SK-N-SH (cell line): ENCODE results near the gene RFX4. TPM values are rescaled to one million over a fixed set of nuclear protein-coding genes. Genes with fewer than 3 reads are reported as not detected.

Experiments
- CTCF ChIA-PET: fragments of 300-600, 350-600 bp; formaldehyde crosslinking; extraction: SDS; loops from one replicate; lab custom pipeline; 2021; lab: Yijun Ruan, JAX
- POLR2A ChIA-PET: fragments of 350-600 bp; sonication (Branson Sonifier 250); formaldehyde crosslinking; extraction: SDS; loops from one replicate; lab custom pipeline; 2020; ENCODE audit warnings: antibody characterized with exemption, inconsistent platforms; lab: Yijun Ruan, JAX
- DNase-seq: peaks from one replicate; pipeline ENCODE4 v3.0.0; 2012
- H2AFZ ChIP-seq: fragments of 200-600 bp; sonication (generic); 2 replicates; pipeline ENCODE4 v1.8.1; 2016; ENCODE audit warnings: antibody characterized with exemption, mild to moderate bottlenecking, low read depth
- H3F3A ChIP-seq: fragments of 200-600 bp; sonication (generic); replicated peaks from 2 replicates; pipeline ENCODE3; 2016; ENCODE audit warnings: antibody characterized with exemption, mild to moderate bottlenecking; ENCODE audit not compliant: insufficient read depth
- H3K27ac ChIP-seq, 2 experiments: fragments of 200-500 bp in 1 of 2; fragments of 200-600 bp in 1 of 2; sonication (Bioruptor generic) in 1 of 2; sonication (generic), shearing (Covaris generic) in 1 of 2; 2 replicates each; pipeline versions ENCODE4 v1.5.1 to v1.6.1; 2014 to 2016; ENCODE audit warnings: low read depth in 2 of 2, inconsistent platforms in 1 of 2, low read length in 1 of 2, mild to moderate bottlenecking in 1 of 2, mixed read lengths in 1 of 2
- H3K27me3 ChIP-seq: fragments of 200-600 bp; sonication (generic), shearing (Covaris generic); 2 replicates; pipeline ENCODE4 v1.6.1; 2016; ENCODE audit warnings: mixed run types; ENCODE audit not compliant: insufficient read depth
- H3K36me3 ChIP-seq, 2 experiments: fragments of 200-500 bp in 1 of 2; fragments of 200-600 bp in 1 of 2; sonication (Bioruptor generic) in 1 of 2; sonication (generic) in 1 of 2; replicated peaks in 1 of 2; 2 replicates each; pipeline versions ENCODE3 to v1.5.1; 2014 to 2016; ENCODE audit warnings: low read length in 1 of 2, mild to moderate bottlenecking in 1 of 2; ENCODE audit not compliant: insufficient read depth in 2 of 2, control insufficient read depth in 1 of 2
- H3K4me1 ChIP-seq, 2 experiments: fragments of 200-500 bp in 1 of 2; fragments of 200-600 bp in 1 of 2; sonication (Bioruptor generic) in 1 of 2; sonication (generic), shearing (Covaris generic) in 1 of 2; 2 replicates each; pipeline versions ENCODE4 v1.5.1 to v1.6.1; 2014 to 2016; ENCODE audit warnings: low read depth in 1 of 2, low read length in 1 of 2, mixed run types in 1 of 2; ENCODE audit not compliant: insufficient read depth in 2 of 2, control insufficient read depth in 1 of 2
- H3K4me2 ChIP-seq: fragments of 200-600 bp; sonication (generic), shearing (Covaris generic); 2 replicates; pipeline ENCODE4 v1.6.1; 2017; ENCODE audit warnings: mixed run types
- H3K4me3 ChIP-seq, 2 experiments: fragments of 200-500 bp in 1 of 2; fragments of 200-600 bp in 1 of 2; sonication (Bioruptor generic) in 1 of 2; sonication (generic), shearing (Covaris generic) in 1 of 2; 2 replicates each; pipeline versions ENCODE4 v1.5.1 to v1.8.1; 2014 to 2016; ENCODE audit warnings: low read depth in 2 of 2, inconsistent platforms in 1 of 2, low read length in 1 of 2, mild to moderate bottlenecking in 1 of 2, mixed read lengths in 1 of 2, moderate library complexity in 1 of 2
- H3K79me2 ChIP-seq: fragments of 200-600 bp; sonication (generic); 2 replicates; pipeline ENCODE4 v1.8.1; 2017; ENCODE audit warnings: mild to moderate bottlenecking; ENCODE audit not compliant: insufficient read depth
- H3K9ac ChIP-seq: fragments of 200-600 bp; sonication (generic); 2 replicates; pipeline ENCODE4 v1.6.1; 2017; ENCODE audit warnings: mixed run types
- H3K9me2 ChIP-seq: fragments of 200-600 bp; sonication (generic); 2 replicates; pipeline ENCODE4 v1.6.1; 2017; ENCODE audit warnings: mixed run types
- H3K9me3 ChIP-seq: fragments of 200-600 bp; sonication (generic); 2 replicates; pipeline ENCODE4 v1.6.1; 2017; ENCODE audit warnings: mixed run types, mild to moderate bottlenecking, moderate library complexity
- H4K20me1 ChIP-seq: fragments of 200-600 bp; sonication (generic); 2 replicates; pipeline ENCODE4 v1.6.1; 2017; ENCODE audit warnings: mild to moderate bottlenecking, mixed run types; ENCODE audit not compliant: insufficient read depth
- CHD2 ChIP-seq: fragments of 150-350 bp; IDR thresholded peaks from 2 replicates; pipeline ENCODE4 v1.6.1; 2018; ENCODE audit warnings: low read length; ENCODE audit not compliant: partially characterized antibody
- EZH2phosphoT487 ChIP-seq: fragments of 200-600 bp; sonication (generic); IDR thresholded peaks from 2 replicates; pipeline ENCODE4 v1.6.1; 2017; ENCODE audit warnings: low read depth, mixed run types, mild to moderate bottlenecking, antibody characterized with exemption, moderate library complexity, borderline replicate concordance
- RAD21 ChIP-seq: IDR thresholded peaks from 2 replicates; pipeline ENCODE4 v1.6.1; 2012; ENCODE audit warnings: mild to moderate bottlenecking, low read length
- RCOR1 ChIP-seq: fragments of 150-350 bp; IDR thresholded peaks from 2 replicates; pipeline ENCODE4 v1.6.1; 2017; ENCODE audit warnings: antibody characterized with exemption, low read length
- TCF12 ChIP-seq: IDR thresholded peaks from 2 replicates; pipeline ENCODE4 v1.4.0; 2012
- WGBS: methylation state at CpG from one replicate; pipeline ENCODE4 v1.1.6; 2017; ENCODE audit warnings: low lambda C conversion rate; 5-methylcytosine and 5-hydroxymethylcytosine counted together
- polyA plus RNA-seq, 3 experiments: library from polyadenylated mRNA; depleted of rRNA; stranded (reverse); fragments of >200 nt; gene quantifications; 2 replicates each; pipeline ENCODE4 v1.2.3, GENCODE V29; 2012
- TF ChIP-seq, protein P1 (sequence below): IDR thresholded peaks from 2 replicates; pipeline ENCODE4 v1.6.1; 2012; ENCODE audit warnings: mild to moderate bottlenecking, low read depth, low read length, moderate library complexity

Gene RFX4
- polyA plus RNA-seq, 1 of the 3 experiments (the other 2 are of a cell fraction): not detected

DNA sequence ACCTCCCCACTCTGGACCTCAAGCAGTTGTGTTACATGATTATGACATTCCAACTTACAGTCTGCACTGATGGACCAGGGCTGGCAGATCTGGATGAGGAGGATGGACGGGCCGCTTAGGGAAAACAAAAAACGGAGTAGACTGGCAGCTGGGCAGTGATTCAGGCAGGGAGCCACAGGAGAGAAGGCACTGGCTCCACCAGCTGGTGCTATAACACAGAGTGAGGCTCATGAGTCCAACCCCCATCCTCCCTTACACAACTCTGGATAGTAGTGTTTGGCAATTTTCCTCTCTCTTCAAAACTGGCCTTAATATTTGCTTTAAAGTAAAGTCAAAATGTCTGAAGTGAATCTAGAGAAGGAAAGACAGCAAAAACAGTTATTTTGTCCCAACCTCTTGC is 181.9 kb downstream of the RFX4 start (continued):
- TF ChIP-seq, protein P1, sequence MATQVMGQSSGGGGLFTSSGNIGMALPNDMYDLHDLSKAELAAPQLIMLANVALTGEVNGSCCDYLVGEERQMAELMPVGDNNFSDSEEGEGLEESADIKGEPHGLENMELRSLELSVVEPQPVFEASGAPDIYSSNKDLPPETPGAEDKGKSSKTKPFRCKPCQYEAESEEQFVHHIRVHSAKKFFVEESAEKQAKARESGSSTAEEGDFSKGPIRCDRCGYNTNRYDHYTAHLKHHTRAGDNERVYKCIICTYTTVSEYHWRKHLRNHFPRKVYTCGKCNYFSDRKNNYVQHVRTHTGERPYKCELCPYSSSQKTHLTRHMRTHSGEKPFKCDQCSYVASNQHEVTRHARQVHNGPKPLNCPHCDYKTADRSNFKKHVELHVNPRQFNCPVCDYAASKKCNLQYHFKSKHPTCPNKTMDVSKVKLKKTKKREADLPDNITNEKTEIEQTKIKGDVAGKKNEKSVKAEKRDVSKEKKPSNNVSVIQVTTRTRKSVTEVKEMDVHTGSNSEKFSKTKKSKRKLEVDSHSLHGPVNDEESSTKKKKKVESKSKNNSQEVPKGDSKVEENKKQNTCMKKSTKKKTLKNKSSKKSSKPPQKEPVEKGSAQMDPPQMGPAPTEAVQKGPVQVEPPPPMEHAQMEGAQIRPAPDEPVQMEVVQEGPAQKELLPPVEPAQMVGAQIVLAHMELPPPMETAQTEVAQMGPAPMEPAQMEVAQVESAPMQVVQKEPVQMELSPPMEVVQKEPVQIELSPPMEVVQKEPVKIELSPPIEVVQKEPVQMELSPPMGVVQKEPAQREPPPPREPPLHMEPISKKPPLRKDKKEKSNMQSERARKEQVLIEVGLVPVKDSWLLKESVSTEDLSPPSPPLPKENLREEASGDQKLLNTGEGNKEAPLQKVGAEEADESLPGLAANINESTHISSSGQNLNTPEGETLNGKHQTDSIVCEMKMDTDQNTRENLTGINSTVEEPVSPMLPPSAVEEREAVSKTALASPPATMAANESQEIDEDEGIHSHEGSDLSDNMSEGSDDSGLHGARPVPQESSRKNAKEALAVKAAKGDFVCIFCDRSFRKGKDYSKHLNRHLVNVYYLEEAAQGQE: no peak
- TF ChIP-seq, all 33 proteins: peak for 0

DNA sequence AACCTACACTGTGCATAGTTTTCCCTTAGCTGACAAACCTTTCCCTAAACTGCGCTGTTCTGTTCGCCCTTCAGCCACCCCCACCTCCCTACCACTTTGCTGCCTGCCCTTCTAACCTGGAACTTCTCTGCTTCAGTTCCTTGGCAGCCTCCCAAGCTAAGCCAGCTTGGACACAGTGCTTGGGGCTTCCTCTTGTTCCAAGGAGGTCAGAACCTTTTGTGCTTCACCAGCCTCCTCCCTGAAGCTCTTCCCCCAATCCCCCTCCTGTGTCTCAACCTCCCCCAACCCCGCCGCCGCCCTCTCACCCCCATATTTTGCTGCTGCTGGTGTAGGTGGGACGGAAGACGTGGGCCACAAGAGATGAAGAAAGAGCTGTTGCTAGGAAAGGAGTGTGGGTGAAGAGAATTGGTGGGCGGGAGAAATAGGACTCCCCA is 183.6 kb downstream of the RFX4 start:
- Histone ChIP-seq H3K9ac (no peak overlapping the region), H4K20me1 (no peaks in the 10 kb centered on the region), H3K27me3 (no peaks in the 10 kb centered on the region), H3K9me2 (no peaks in the 10 kb centered on the region), H2AFZ (no peak overlapping the region), H3F3A (peaks cover 4% of the 10 kb centered on the region), H3K4me2 (no peak overlapping the region), H3K9me3 (no peaks in the 10 kb centered on the region), H3K4me1 (peaks cover 0 to 3% of the 10 kb centered on the region in 2 experiments; a peak in 2 of 4 replicates), H3K27ac (no peak overlapping the region), H3K4me3 (no peak overlapping the region), H3K36me3 (no peaks in the 10 kb centered on the region), H3K79me2 (no peaks in the 10 kb centered on the region)
- DNase-seq: no peak
- WGBS: 86% methylated on average over 8 of the region's 8 CpGs
- ChIA-PET POLR2A (no interaction called here), CTCF (interaction anchor here (1.0 to 1.6 kb wide), 2 partner anchors 37 to 153 kb away, joined by 4 read pairs; no protein-coding TSS in a partner anchor)
- TF ChIP-seq EZH2phosphoT487 (no peak), CHD2 (no peak), RCOR1 (no peak)
- TF ChIP-seq, all 33 proteins: peak for 0

DNA sequence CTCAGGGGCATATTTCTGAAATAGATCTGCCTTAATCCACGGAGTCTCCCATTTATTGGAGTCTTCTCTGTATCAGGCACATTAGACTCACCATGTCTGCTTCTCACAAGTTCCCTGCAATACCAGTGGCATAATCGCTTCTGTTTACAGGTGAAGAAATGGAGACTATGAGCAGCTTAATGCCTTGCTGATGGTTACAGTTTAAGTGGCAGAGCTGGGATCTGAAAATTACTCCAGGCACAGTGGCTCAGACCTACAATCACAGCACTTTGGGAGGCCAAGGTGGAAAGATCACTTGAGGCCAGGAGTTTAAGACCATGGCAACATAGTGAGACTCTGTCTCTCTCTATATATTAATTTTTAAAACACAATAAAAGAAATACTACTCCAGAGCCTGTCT is 184.4 kb downstream of the RFX4 start:
- whole genome bisulfite sequencing: 93% methylated on average over 2 of the region's 2 CpGs
- DNase-seq: no peak
- H3K79me2 ChIP-seq: no peaks in the 10 kb centered on the region
- TF ChIP-seq RAD21 (no peak), TCF12 (no peak)
- H3K36me3 ChIP-seq: no peaks in the 10 kb centered on the region
- ChIA-PET POLR2A (no interaction called here), CTCF (interaction anchor here (1.0 to 1.2 kb wide), 2 partner anchors 37 to 152 kb away, joined by 3 to 4 read pairs; no protein-coding TSS in a partner anchor)
- no peak overlapping the region for H3K4me2 ChIP-seq
- no peaks in the 10 kb centered on the region for H3K9me3 ChIP-seq
- no peak overlapping the region for H2AFZ ChIP-seq
- H3K9ac ChIP-seq: no peak overlapping the region
- H3K27ac ChIP-seq: no peak overlapping the region
- no peaks in the 10 kb centered on the region for H3K27me3 ChIP-seq
- no peaks in the 10 kb centered on the region for H4K20me1 ChIP-seq
- peaks cover 6% of the 10 kb centered on the region for H3F3A ChIP-seq
- H3K9me2 ChIP-seq: no peaks in the 10 kb centered on the region
- no peak overlapping the region for H3K4me3 ChIP-seq
- peaks cover 0 to 3% of the 10 kb centered on the region in 2 experiments; a peak in 2 of 4 replicates for H3K4me1 ChIP-seq
